Measurements from ENCODE around the gene CRYBG2. TPM values are rescaled to one million over a fixed set of nuclear protein-coding genes. Genes with fewer than 3 reads are reported as not detected.
"Not testable (repeated sequence)": the region's sequence is repeated elsewhere in the genome, so short reads cannot be mapped to it uniquely, and the experiment has no call there.

CRYBG2 gene
- 0.21 TPM for polyA plus RNA-seq (2012; ENCODE audit: low read depth, missing spikeins)

GRCh38 chr1:26353976-26354820 lies at the start of gene CRYBG2:
TSS of gene CRYBG2 (minus strand) at chr1:26354130. CDS start at chr1:26346657, 7,473 bp downstream.
- no peak for DNase-seq (ENCODE audit: insufficient read length, low spot score)
- TF ChIP-seq POLR2A (IDR thresholded peaks at IDR 0.05; ENCODE audit: low read depth, low read length) (no peak), POU2F2 (IDR thresholded peaks at IDR 0.05; ENCODE audit: low read depth, low read length) (no peak), SPI1 (IDR thresholded peaks at IDR 0.05; ENCODE audit: low read depth, low read length) (no peak), PAX5 (IDR thresholded peaks at IDR 0.05; ENCODE audit: insufficient read depth, low read length, severe bottlenecking) (no peak), TAF1 (IDR thresholded peaks at IDR 0.05; ENCODE audit: low read depth, low read length) (no peak), POLR2AphosphoS5 (IDR thresholded peaks at IDR 0.05; ENCODE audit: low read depth, low read length) (no peak)
- no peak for FAIRE-seq

- no peak for TF ChIP-seq POU2F2 (IDR thresholded peaks at IDR 0.05; ENCODE audit: low read depth, low read length)
- TF ChIP-seq POLR2A (IDR thresholded peaks at IDR 0.05; ENCODE audit: low read depth, low read length), result no peak
- TF ChIP-seq PAX5 (IDR thresholded peaks at IDR 0.05; ENCODE audit: insufficient read depth, low read length, severe bottlenecking), result no peak
- no peak for TF ChIP-seq SPI1 (IDR thresholded peaks at IDR 0.05; ENCODE audit: low read depth, low read length)
- TF ChIP-seq TAF1 (IDR thresholded peaks at IDR 0.05; ENCODE audit: low read depth, low read length), result no peak
- no peak for TF ChIP-seq POLR2AphosphoS5 (IDR thresholded peaks at IDR 0.05; ENCODE audit: low read depth, low read length)
- FAIRE-seq, result no peak
- no peak for DNase-seq (ENCODE audit: insufficient read length, low spot score)
These were observed 49.7 kb upstream of the CRYBG2 start for GRCh38 chr1:26403656-26404055.

- TF ChIP-seq POU2F2 (IDR thresholded peaks at IDR 0.05; ENCODE audit: low read depth, low read length), result no peak
- TF ChIP-seq PAX5 (IDR thresholded peaks at IDR 0.05; ENCODE audit: insufficient read depth, low read length, severe bottlenecking), result no peak
- no peak for TF ChIP-seq TAF1 (IDR thresholded peaks at IDR 0.05; ENCODE audit: low read depth, low read length)
- no peak for TF ChIP-seq POLR2AphosphoS5 (IDR thresholded peaks at IDR 0.05; ENCODE audit: low read depth, low read length)
- TF ChIP-seq POLR2A (IDR thresholded peaks at IDR 0.05; ENCODE audit: low read depth, low read length), result no peak
These were observed 48.0 kb upstream of the CRYBG2 start for GRCh38 chr1:26401891-26402290.

GRCh38 chr1:26399034-26399433 lies 45.1 kb upstream of the CRYBG2 start:
- TF ChIP-seq POLR2AphosphoS5 (IDR thresholded peaks at IDR 0.05; ENCODE audit: low read depth, low read length) (no peak), SPI1 (IDR thresholded peaks at IDR 0.05; ENCODE audit: low read depth, low read length) (no peak), POU2F2 (IDR thresholded peaks at IDR 0.05; ENCODE audit: low read depth, low read length) (no peak), PAX5 (IDR thresholded peaks at IDR 0.05; ENCODE audit: insufficient read depth, low read length, severe bottlenecking) (no peak), TAF1 (IDR thresholded peaks at IDR 0.05; ENCODE audit: low read depth, low read length) (no peak), POLR2A (IDR thresholded peaks at IDR 0.05; ENCODE audit: low read depth, low read length) (no peak)
- FAIRE-seq (no peak), DNase-seq (ENCODE audit: insufficient read length, low spot score) (no peak)

More at GRCh38 chr1:26401891-26402290, 48.0 kb upstream of the CRYBG2 start:
- FAIRE-seq (no peak), DNase-seq (ENCODE audit: insufficient read length, low spot score) (no peak)

GRCh38 chr1:26395754-26396153 lies 41.8 kb upstream of the CRYBG2 start:
- no peak for TF ChIP-seq PAX5 (IDR thresholded peaks at IDR 0.05; ENCODE audit: insufficient read depth, low read length, severe bottlenecking)
- TF ChIP-seq TAF1 (IDR thresholded peaks at IDR 0.05; ENCODE audit: low read depth, low read length), result no peak
- TF ChIP-seq POLR2AphosphoS5 (IDR thresholded peaks at IDR 0.05; ENCODE audit: low read depth, low read length), result no peak
- DNase-seq (ENCODE audit: insufficient read length, low spot score) (no peak), FAIRE-seq (no peak)

- DNase-seq (ENCODE audit: insufficient read length, low spot score) (no peak), FAIRE-seq (peak; percentile 69)
- TF ChIP-seq POLR2AphosphoS5 (IDR thresholded peaks at IDR 0.05; ENCODE audit: low read depth, low read length) (no peak), SPI1 (IDR thresholded peaks at IDR 0.05; ENCODE audit: low read depth, low read length) (no peak), POLR2A (IDR thresholded peaks at IDR 0.05; ENCODE audit: low read depth, low read length) (no peak), POU2F2 (IDR thresholded peaks at IDR 0.05; ENCODE audit: low read depth, low read length) (no peak), PAX5 (IDR thresholded peaks at IDR 0.05; ENCODE audit: insufficient read depth, low read length, severe bottlenecking) (no peak), TAF1 (IDR thresholded peaks at IDR 0.05; ENCODE audit: low read depth, low read length) (no peak)
These were observed 37.5 kb upstream of the CRYBG2 start for GRCh38 chr1:26391450-26391849.

GRCh38 chr1:26389604-26390247 lies 35.8 kb upstream of the CRYBG2 start:
- TF ChIP-seq POLR2AphosphoS5 (IDR thresholded peaks at IDR 0.05; ENCODE audit: low read depth, low read length) (no peak), TAF1 (IDR thresholded peaks at IDR 0.05; ENCODE audit: low read depth, low read length) (no peak), SPI1 (IDR thresholded peaks at IDR 0.05; ENCODE audit: low read depth, low read length) (no peak), PAX5 (IDR thresholded peaks at IDR 0.05; ENCODE audit: insufficient read depth, low read length, severe bottlenecking) (no peak), POLR2A (IDR thresholded peaks at IDR 0.05; ENCODE audit: low read depth, low read length) (no peak), POU2F2 (IDR thresholded peaks at IDR 0.05; ENCODE audit: low read depth, low read length) (no peak)
- DNase-seq (ENCODE audit: insufficient read length, low spot score) (no peak), FAIRE-seq (no peak)

- no peak for TF ChIP-seq SPI1 (IDR thresholded peaks at IDR 0.05; ENCODE audit: low read depth, low read length)
- no peak for TF ChIP-seq POLR2AphosphoS5 (IDR thresholded peaks at IDR 0.05; ENCODE audit: low read depth, low read length)
- no peak for TF ChIP-seq TAF1 (IDR thresholded peaks at IDR 0.05; ENCODE audit: low read depth, low read length)
- no peak for TF ChIP-seq POLR2A (IDR thresholded peaks at IDR 0.05; ENCODE audit: low read depth, low read length)
- no peak for TF ChIP-seq PAX5 (IDR thresholded peaks at IDR 0.05; ENCODE audit: insufficient read depth, low read length, severe bottlenecking)
- TF ChIP-seq POU2F2 (IDR thresholded peaks at IDR 0.05; ENCODE audit: low read depth, low read length), result no peak
- no peak for DNase-seq (ENCODE audit: insufficient read length, low spot score)
- no peak for FAIRE-seq
These were observed 35.0 kb upstream of the CRYBG2 start for GRCh38 chr1:26388791-26389445.

GRCh38 chr1:26387447-26387846 lies 33.5 kb upstream of the CRYBG2 start:
- TF ChIP-seq POU2F2 (IDR thresholded peaks at IDR 0.05; ENCODE audit: low read depth, low read length) (no peak), SPI1 (IDR thresholded peaks at IDR 0.05; ENCODE audit: low read depth, low read length) (no peak), POLR2AphosphoS5 (IDR thresholded peaks at IDR 0.05; ENCODE audit: low read depth, low read length) (no peak), PAX5 (IDR thresholded peaks at IDR 0.05; ENCODE audit: insufficient read depth, low read length, severe bottlenecking) (no peak), POLR2A (IDR thresholded peaks at IDR 0.05; ENCODE audit: low read depth, low read length) (no peak), TAF1 (IDR thresholded peaks at IDR 0.05; ENCODE audit: low read depth, low read length) (no peak)
- no peak for FAIRE-seq
- DNase-seq (ENCODE audit: insufficient read length, low spot score), result no peak

GRCh38 chr1:26385063-26385462 lies 31.1 kb upstream of the CRYBG2 start:
- not testable (repeated sequence) for FAIRE-seq; DNase-seq (ENCODE audit: insufficient read length, low spot score)
